Activated CD8-positive, alpha-beta T cell treated with anti-CD3 and anti-CD28 coated beads for 36 hours (primary cell): ENCODE data around the gene CHST8. TPM values are rescaled to one million over a fixed set of nuclear protein-coding genes. Genes with fewer than 3 reads are reported as not detected.

Source experiments
- ATAC-seq: fragments of 200-7000 bp; cut with Tn5 transposase; one replicate; pipeline ENCODE4 v1.10.0; 2021; ENCODE audit warnings: mild to moderate bottlenecking, moderate library complexity
- CTCF ChIA-PET: fragments of 350-600 bp; sonication (Branson Sonifier 250); formaldehyde crosslinking; loops from one replicate; lab custom pipeline; 2021; ENCODE audit warnings: antibody characterized with exemption; lab: Charles Lee
- POLR2A ChIA-PET: fragments of 350-600 bp; sonication (Branson Sonifier 250); formaldehyde crosslinking; loops from one replicate; lab custom pipeline; 2021; ENCODE audit warnings: antibody characterized with exemption; lab: Charles Lee
- DNase-seq: peaks from one replicate; pipeline ENCODE4 v3.0.0-alpha.2; 2020
- H3K27ac Mint-ChIP-seq: one replicate; pipeline ENCODE4 v1.8.0; 2021; ENCODE audit warnings: mild to moderate bottlenecking, mixed read lengths
- H3K27me3 Mint-ChIP-seq: one replicate; pipeline ENCODE4 v1.8.0; 2021; ENCODE audit warnings: mixed read lengths
- H3K36me3 Mint-ChIP-seq: one replicate; pipeline ENCODE4 v1.8.0; 2021; ENCODE audit warnings: low read depth, mixed read lengths
- H3K4me1 Mint-ChIP-seq: one replicate; pipeline ENCODE4 v1.8.0; 2021; ENCODE audit warnings: low read depth, mixed read lengths
- H3K4me3 Mint-ChIP-seq: one replicate; pipeline ENCODE4 v1.8.0; 2021; ENCODE audit warnings: mild to moderate bottlenecking, moderate library complexity, mixed read lengths
- H3K9me3 Mint-ChIP-seq: one replicate; pipeline ENCODE4 v1.8.0; 2021; ENCODE audit warnings: mixed read lengths
- intact Hi-C: fragments of 100-400 bp; cut with micrococcal nuclease; formaldehyde crosslinking; loops from one replicate; pipeline ENCODE4 v1.10.0; 2022
- total RNA-seq, 2 experiments: library from RNA; stranded (reverse); gene quantifications; one replicate each; pipeline ENCODE4 v1.2.3, GENCODE V29; 2021
- TF ChIP-seq, protein P1 (sequence below): fragments of 200-600 bp; IDR thresholded peaks from one replicate; pipeline ENCODE4 v1.8.0; 2022; ENCODE audit warnings: antibody characterized with exemption, mild to moderate bottlenecking

CHST8 gene
- total RNA-seq, 2 experiments from 2014 or later: not detected

DNA sequence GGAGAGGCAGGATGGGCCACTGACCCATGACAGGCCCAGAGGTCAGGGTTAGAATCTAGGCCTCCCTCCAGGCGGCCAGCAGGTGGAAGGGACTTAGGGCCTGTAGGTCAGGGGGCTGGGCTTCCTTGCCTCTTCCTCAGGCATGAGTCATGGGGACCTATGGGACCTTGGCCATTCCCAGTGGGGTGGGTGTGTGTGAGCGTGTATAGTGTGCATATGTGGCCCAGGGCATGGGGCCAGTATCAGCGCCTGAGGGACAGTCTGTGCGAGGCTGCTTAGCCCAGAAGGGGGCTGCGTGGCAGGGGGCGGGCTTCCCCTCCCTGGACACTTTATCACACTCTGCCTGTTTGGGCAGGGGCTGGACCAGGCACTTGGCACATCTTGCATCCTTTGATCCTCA lies 188.2 kb downstream of the CHST8 start:
- Mint-ChIP-seq H3K4me3 (no peak overlapping the region), H3K27me3 (no peaks in the 10 kb centered on the region), H3K4me1 (no peaks in the 10 kb centered on the region), H3K36me3 (no peaks in the 10 kb centered on the region), H3K9me3 (no peaks in the 10 kb centered on the region), H3K27ac (no peak overlapping the region)
- intact Hi-C loops: no loop called here
- TF ChIP-seq, protein P1, sequence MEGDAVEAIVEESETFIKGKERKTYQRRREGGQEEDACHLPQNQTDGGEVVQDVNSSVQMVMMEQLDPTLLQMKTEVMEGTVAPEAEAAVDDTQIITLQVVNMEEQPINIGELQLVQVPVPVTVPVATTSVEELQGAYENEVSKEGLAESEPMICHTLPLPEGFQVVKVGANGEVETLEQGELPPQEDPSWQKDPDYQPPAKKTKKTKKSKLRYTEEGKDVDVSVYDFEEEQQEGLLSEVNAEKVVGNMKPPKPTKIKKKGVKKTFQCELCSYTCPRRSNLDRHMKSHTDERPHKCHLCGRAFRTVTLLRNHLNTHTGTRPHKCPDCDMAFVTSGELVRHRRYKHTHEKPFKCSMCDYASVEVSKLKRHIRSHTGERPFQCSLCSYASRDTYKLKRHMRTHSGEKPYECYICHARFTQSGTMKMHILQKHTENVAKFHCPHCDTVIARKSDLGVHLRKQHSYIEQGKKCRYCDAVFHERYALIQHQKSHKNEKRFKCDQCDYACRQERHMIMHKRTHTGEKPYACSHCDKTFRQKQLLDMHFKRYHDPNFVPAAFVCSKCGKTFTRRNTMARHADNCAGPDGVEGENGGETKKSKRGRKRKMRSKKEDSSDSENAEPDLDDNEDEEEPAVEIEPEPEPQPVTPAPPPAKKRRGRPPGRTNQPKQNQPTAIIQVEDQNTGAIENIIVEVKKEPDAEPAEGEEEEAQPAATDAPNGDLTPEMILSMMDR: no peak
- CTCF ChIA-PET: no interaction called here
- POLR2A ChIA-PET: no interaction called here
- ATAC-seq (no peak), DNase-seq (no peak)

DNA sequence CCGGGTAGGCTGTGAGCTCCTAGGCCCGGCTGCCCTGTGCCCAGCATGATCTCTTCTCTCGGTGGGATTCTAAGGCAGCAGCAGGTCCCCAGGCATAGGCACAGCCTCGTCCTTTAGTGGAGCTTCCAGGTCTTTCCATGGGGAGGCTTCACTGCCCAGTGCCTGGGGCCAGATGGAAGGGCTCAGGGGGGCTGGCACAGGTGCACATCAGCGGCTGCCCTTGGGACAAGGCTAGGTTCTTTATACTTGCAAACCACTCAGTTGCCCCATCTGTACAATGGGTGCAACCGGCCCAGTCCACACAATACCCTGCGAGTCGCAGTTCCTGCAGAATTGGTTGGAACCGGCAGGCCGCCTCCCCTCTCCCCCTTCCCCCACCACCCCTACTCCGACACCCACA lies 189.1 kb downstream of the CHST8 start:
- H3K27me3 Mint-ChIP-seq: no peaks in the 10 kb centered on the region
- no peak for DNase-seq
- no peak overlapping the region for H3K4me3 Mint-ChIP-seq
- ChIA-PET CTCF (no interaction called here), POLR2A (interaction anchor here (0.9 kb wide), 1 partner anchor 16 kb away, joined by 3 read pairs; no protein-coding TSS in a partner anchor)
- intact Hi-C loops: no loop called here
- H3K36me3 Mint-ChIP-seq: no peaks in the 10 kb centered on the region
- no peaks in the 10 kb centered on the region for H3K9me3 Mint-ChIP-seq
- no peak for ATAC-seq
- no peak overlapping the region for H3K27ac Mint-ChIP-seq
- TF ChIP-seq, protein P1: no peak
- H3K4me1 Mint-ChIP-seq: no peaks in the 10 kb centered on the region

DNA sequence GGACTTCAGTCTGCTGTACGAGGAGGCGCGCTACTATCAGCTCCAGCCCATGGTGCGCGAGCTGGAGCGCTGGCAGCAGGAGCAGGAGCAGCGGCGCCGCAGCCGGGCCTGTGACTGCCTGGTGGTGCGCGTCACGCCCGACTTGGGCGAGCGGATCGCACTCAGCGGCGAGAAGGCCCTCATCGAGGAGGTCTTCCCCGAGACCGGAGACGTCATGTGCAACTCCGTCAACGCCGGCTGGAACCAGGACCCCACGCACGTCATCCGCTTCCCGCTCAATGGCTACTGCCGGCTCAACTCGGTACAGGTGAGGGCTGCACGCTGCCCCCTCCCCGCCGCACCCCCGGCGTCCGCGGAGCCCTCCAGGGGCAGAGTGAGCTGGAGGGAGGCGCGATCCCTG lies 189.5 kb downstream of the CHST8 start:
- intact Hi-C loops: no loop called here
- Mint-ChIP-seq H3K4me1 (no peaks in the 10 kb centered on the region), H3K9me3 (no peaks in the 10 kb centered on the region), H3K4me3 (no peak overlapping the region), H3K36me3 (no peaks in the 10 kb centered on the region), H3K27ac (no peak overlapping the region), H3K27me3 (no peaks in the 10 kb centered on the region)
- TF ChIP-seq, protein P1: no peak
- ATAC-seq (no peak), DNase-seq (no peak)
- POLR2A ChIA-PET: interaction anchor here (0.9 kb wide), 1 partner anchor 17 kb away, joined by 3 read pairs; no protein-coding TSS in a partner anchor
- CTCF ChIA-PET: no interaction called here

GRCh38 chr19:33811736-33812387 lies 190.1 kb downstream of the CHST8 start:
- Mint-ChIP-seq H3K4me1 (no peaks in the 10 kb centered on the region), H3K27me3 (peaks cover under 1% of the 10 kb centered on the region), H3K36me3 (no peaks in the 10 kb centered on the region), H3K27ac (no peak overlapping the region), H3K9me3 (no peaks in the 10 kb centered on the region), H3K4me3 (no peak overlapping the region)
- CTCF ChIA-PET: no interaction called here
- DNase-seq (no peak), ATAC-seq (no peak)
- TF ChIP-seq, protein P1: no peak
- POLR2A ChIA-PET: interaction anchor here (0.9 kb wide), 1 partner anchor 17 kb away, joined by 3 read pairs; no protein-coding TSS in a partner anchor
- intact Hi-C loops: no loop called here

GRCh38 chr19:33812388-33813330 lies 190.9 kb downstream of the CHST8 start:
- Mint-ChIP-seq H3K4me1 (no peaks in the 10 kb centered on the region), H3K27me3 (peaks cover 5% of the 10 kb centered on the region), H3K4me3 (no peak overlapping the region), H3K9me3 (no peaks in the 10 kb centered on the region), H3K27ac (no peak overlapping the region), H3K36me3 (no peaks in the 10 kb centered on the region)
- intact Hi-C loops: no loop called here
- TF ChIP-seq, protein P1: no peak
- ChIA-PET POLR2A (no interaction called here), CTCF (no interaction called here)
- no peak for DNase-seq
- ATAC-seq: no peak
